Measurements from ENCODE around the gene LRRN3. TPM values are rescaled to one million over a fixed set of nuclear protein-coding genes. Genes with fewer than 3 reads are reported as not detected.
A peak's percentile ranks its signal among the peaks of the same experiment; 100 is the strongest.

The LRRN3 gene
- polyA plus RNA-seq, 4 donors: 3.5 to 6.8 (median 5.3) TPM

DNA sequence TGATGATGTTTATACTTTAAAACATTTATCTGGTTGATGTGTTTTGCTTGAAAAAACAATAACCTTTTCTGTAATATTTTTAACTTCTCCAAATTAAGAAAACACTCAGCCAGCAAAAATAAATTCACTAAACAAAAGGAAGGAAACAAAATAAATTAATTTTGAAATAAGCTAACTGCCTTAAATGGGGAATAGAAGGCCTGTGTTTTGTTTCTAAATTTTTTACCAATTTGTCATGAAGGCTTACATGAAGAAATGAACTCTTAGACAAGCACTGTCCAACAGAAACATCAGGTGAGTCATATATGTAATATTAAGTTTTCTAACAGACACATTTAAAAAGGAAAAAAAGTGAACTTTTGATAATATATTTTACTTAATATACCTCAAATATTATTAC lies 68.5 kb downstream of the LRRN3 start:
- DNase-seq (ENCODE audit: low read depth in 4 of 4, low spot score in 2 of 4): no peak

DNA sequence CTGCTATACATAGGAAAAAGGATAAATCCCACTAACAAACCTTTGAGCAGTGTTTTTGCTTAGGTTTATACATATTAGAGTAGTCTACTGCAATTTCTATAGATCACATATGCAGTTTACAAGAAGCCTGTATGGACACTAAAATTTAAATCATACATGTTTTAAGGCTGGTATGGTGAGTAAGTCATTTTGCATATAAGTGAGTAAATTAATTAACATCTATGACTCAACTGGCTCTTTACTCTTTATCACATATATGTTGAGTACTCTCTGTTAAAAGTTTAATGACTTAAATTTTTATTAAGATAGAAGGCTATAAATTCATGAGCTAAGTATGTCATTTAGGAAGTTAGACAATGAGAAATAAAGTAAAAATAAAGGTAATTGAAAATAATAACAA lies 69.4 kb downstream of the LRRN3 start:
- DNase-seq (ENCODE audit: low read depth in 4 of 4, low spot score in 2 of 4): no peak

DNA sequence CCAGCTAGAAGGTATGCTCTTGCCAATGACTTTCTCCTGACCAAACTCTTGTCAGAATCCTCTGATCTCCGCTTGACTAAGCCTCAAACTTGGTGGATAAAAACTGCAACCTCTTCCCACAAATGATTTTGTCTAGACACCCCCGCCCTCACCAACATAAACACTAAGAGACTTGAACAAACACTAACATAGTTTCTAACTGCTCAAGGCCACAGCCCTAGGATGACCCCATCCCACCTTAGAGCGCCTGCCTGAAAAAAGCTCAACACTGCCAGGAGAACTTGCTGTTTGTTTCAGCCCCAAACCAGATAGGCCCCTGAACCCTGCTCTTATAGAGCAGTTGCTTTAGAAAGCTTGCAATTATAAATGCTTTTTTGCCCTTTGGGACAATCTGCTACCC lies 71.8 kb downstream of the LRRN3 start:
- DNase-seq (ENCODE audit: low read depth in 4 of 4, low spot score in 2 of 4): no peak

DNA sequence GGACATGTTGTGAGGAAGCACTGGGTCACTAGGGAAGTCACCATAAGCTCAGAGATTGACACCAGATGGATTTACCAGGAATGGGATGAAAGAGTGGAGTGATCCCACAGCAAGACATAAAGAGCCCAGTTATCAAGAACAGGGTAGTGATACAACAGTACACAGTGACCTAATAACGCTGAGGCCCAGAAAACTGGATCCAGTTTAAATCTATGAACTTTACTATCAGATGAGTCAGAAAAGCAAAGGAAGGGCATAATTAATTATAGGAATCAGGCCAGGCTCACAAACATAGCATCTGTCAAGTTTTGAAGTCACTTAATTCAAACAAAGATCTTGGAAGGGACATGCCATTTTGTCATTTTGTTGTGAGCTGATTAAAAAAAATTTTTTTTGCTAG lies 73.5 kb downstream of the LRRN3 start:
- no peak for DNase-seq (ENCODE audit: low read depth in 4 of 4, low spot score in 2 of 4)

DNA sequence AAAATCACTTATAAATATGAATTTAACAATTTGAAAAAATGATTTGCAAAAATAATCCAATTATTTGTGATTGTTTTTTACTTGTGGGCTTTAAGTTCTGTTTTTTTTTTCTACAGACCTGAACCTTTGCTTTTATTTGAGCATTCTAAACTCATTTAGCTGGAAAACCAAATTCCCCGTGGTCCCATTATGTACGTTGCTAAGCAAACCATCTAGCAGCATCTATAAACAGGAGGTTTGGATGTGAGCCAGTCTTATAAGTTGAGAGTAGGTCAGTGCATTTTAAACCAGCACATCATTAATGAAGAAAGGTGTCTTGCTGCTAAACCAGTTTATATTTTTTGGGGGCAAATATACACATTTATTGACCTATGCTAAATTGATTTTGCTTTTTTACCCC lies 77.3 kb downstream of the LRRN3 start:
- DNase-seq (ENCODE audit: low read depth in 4 of 4, low spot score in 2 of 4): peak in 3 of 4 donors; percentile 3 to 20 (median 8)

DNA sequence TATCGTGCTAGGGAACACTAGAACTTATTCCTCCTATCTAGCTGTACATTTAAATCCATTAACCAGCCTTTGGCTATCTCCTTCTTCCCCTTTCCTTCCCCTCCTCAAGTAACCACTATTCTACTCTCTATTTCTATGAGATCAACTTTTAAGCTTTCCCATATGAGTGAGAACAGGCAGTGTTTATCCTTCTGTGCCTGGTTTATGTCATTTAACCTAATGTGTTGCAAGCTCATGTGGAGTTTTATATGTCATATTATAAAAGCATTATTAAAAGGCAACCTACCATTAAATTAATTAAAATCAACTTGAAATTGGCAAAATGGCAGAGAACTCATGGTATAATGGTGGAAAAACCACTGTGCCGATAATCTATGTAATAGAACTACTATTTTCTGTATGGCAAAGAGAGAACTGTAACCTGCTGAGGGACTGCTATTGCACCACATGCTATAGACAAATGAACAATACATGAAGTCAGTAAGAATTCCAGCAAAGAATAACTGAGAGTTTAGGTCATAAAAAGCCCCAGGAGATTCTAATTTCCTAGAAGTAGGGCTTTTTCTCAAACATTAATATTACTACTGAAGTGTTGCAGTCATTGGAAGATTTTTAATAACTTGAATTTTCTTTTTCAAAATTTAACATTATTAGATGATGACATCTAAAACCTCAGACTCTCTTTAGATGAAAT lies 81.8 kb downstream of the LRRN3 start:
- no peak for DNase-seq (ENCODE audit: low read depth in 4 of 4, low spot score in 2 of 4)

GRCh38 chr7:111173528-111173927 lies 82.6 kb downstream of the LRRN3 start:
- DNase-seq (ENCODE audit: low read depth in 4 of 4, low spot score in 2 of 4): no peak

- no peak for DNase-seq (ENCODE audit: low read depth in 4 of 4, low spot score in 2 of 4)
Observed at GRCh38 chr7:111173990-111174389, 83.1 kb downstream of the LRRN3 start.

GRCh38 chr7:111174510-111174909 lies 83.6 kb downstream of the LRRN3 start:
- no peak for DNase-seq (ENCODE audit: low read depth in 4 of 4, low spot score in 2 of 4)
